Ascending aorta (tissue), 2 donors: ENCODE measurements around the gene CNOT1. TPM values are rescaled to one million over a fixed set of nuclear protein-coding genes. Genes with fewer than 3 reads are reported as not detected.
A peak's percentile ranks its signal among the peaks of the same experiment; 100 is the strongest.
"Not testable (repeated sequence)": the region's sequence is repeated elsewhere in the genome, so short reads cannot be mapped to it uniquely, and the experiment has no call there.

Experiments used
- DNase-seq, 2 donors: peaks; one replicate each; pipeline ENCODE4 v3.0.0-alpha.2; 2019; ENCODE audit warnings: low spot score in 2 of 2
- H3K27ac ChIP-seq, 2 donors: fragments of 200-600 bp; sonication (generic); one replicate each; pipeline ENCODE4 v1.5.1; 2016 to 2017; ENCODE audit warnings: mild to moderate bottlenecking in 1 of 2
- H3K27me3 ChIP-seq: fragments of 200-600 bp; sonication (generic); one replicate; pipeline ENCODE4 v1.5.1; 2017
- H3K36me3 ChIP-seq, 2 donors: fragments of 200-600 bp; sonication (generic); one replicate each; pipeline ENCODE4 v1.5.1; 2016
- H3K4me1 ChIP-seq, 2 donors: fragments of 200-600 bp; sonication (generic); one replicate each; pipeline ENCODE4 v1.5.1; 2016 to 2017; ENCODE audit warnings: mild to moderate bottlenecking in 1 of 2
- H3K4me3 ChIP-seq, 2 donors: fragments of 200-600 bp; sonication (generic); one replicate each; pipeline ENCODE4 v1.5.1; 2016 to 2017; ENCODE audit warnings: mild to moderate bottlenecking in 1 of 2
- H3K9me3 ChIP-seq, 2 donors: fragments of 200-600 bp; sonication (generic); one replicate each; pipeline ENCODE4 v1.5.1; 2016
- intact Hi-C: fragments of 100-400 bp; cut with DNase I; formaldehyde crosslinking; loops from one replicate; pipeline ENCODE4 v1.15.1; 2023
- total RNA-seq: library from RNA; depleted of rRNA; stranded (reverse); fragments of >200 nt; gene quantifications from one replicate; pipeline ENCODE4 v1.1.0, GENCODE V29; 2016
- TF ChIP-seq, protein P1 (sequence below), 3 experiments: fragments of 200-600 bp in 2 of 3; fragments of 450-650 bp in 1 of 3; sonication (generic) in 2 of 3; IDR thresholded peaks; one replicate each; pipeline ENCODE4 v1.5.1; 2016 to 2019; ENCODE audit warnings: antibody characterized with exemption in 3 of 3, mild to moderate bottlenecking in 1 of 3, moderate library complexity in 1 of 3

The CNOT1 gene
- total RNA-seq, 1 donor from 2014 or later, result 324 TPM

DNA sequence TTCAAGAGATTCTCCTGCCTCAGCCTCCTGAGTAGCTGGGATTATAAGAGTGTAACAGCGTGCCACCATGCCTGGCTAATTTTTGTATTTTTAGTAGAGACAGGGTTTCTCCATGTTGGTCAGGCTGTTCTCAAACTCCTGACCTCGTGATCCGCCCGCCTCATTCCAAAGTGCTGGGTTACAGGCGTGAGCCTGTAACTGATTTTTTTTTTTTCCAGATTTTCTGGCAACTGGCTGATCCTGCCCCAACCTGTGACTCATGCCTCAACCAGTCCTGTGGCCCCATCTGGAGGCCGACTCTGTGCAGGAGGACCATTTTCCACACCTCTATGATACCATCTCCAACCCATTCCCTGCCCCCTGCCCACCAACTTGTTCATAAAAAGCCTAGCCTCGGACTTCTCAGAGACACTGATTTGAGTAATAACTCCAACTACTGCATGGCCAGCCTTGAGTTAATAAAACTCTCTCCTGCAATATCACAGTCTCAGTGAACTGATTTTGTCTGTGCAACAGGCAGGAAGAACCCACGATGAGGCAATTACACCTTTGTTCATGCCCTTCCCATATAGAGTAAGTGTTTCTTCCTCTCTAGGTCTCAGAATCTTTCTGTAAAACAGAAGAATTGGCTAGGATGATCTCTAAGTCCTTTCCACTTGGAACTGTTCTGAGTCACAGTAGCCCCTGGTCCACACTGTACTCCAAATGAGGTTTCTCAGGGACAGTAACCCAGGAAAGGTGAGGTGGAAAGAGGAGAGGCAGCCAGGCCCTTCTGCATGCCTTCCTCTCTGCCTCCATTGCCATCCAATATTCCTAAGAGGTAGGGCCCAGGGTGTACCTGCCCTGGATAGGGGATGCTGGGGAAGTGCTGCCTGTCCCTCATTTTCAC is 8.8 kb upstream of the CNOT1 start:
- H3K4me3 ChIP-seq, result no peak overlapping the region
- DNase-seq, result no peak
- no peaks in the 10 kb centered on the region for H3K4me1 ChIP-seq
- H3K27me3 ChIP-seq, result no peaks in the 10 kb centered on the region
- TF ChIP-seq, protein P1, sequence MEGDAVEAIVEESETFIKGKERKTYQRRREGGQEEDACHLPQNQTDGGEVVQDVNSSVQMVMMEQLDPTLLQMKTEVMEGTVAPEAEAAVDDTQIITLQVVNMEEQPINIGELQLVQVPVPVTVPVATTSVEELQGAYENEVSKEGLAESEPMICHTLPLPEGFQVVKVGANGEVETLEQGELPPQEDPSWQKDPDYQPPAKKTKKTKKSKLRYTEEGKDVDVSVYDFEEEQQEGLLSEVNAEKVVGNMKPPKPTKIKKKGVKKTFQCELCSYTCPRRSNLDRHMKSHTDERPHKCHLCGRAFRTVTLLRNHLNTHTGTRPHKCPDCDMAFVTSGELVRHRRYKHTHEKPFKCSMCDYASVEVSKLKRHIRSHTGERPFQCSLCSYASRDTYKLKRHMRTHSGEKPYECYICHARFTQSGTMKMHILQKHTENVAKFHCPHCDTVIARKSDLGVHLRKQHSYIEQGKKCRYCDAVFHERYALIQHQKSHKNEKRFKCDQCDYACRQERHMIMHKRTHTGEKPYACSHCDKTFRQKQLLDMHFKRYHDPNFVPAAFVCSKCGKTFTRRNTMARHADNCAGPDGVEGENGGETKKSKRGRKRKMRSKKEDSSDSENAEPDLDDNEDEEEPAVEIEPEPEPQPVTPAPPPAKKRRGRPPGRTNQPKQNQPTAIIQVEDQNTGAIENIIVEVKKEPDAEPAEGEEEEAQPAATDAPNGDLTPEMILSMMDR (IDR thresholded peaks at IDR 0.05), result peak in 1 of 3 experiments; percentile 22
- no peak overlapping the region for H3K27ac ChIP-seq
- intact Hi-C loops, result no loop called here
- H3K36me3 ChIP-seq, result no peaks in the 10 kb centered on the region
- H3K9me3 ChIP-seq, result no peaks in the 10 kb centered on the region

DNA sequence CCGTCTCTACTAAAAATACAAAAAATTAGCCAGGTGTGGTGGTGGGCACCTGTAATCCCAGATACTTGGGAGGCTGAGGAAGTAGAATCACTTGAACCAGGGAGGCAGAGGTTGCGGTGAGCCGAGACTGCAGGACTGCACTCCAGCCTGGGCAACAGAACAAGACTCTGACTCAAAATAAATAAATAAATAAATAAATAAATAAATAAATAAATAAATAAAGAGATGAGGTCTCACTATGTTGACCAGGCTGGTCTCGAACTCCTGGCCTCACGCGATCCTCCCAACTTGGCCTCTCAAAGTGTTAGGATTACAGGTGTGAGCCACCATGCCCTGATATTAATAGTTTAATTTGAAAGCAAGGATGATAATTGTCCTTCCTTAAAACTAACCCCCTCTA is 7.4 kb upstream of the CNOT1 start:
- H3K4me3 ChIP-seq, DNase-seq, H3K27ac ChIP-seq, H3K36me3 ChIP-seq, intact Hi-C loops, H3K27me3 ChIP-seq, H3K9me3 ChIP-seq, H3K4me1 ChIP-seq: not testable (repeated sequence)

DNA sequence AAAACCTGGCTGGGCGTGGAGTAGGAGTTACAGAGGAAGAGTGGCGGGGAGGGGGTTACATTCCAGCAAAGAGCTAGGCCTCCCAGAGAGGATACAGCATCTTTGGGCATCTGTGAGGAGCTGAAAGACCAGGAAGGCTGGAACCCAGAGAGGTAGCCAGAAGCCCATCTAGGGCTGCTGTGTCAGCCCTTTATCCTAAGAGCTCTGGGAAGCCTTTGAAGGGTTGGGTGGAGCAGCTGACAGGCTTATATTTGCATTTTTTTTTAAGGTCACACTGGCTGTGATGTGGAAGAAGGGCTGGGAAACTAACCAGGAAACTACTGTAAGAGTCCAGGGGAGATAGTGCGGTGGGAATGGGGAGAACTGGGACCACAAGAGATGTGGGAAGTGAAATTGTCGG is 6.8 kb upstream of the CNOT1 start:
- no peaks in the 10 kb centered on the region for H3K9me3 ChIP-seq
- H3K27ac ChIP-seq, result no peak overlapping the region
- H3K4me3 ChIP-seq, result no peak overlapping the region
- no peaks in the 10 kb centered on the region for H3K36me3 ChIP-seq
- DNase-seq, result no peak
- H3K4me1 ChIP-seq, result no peaks in the 10 kb centered on the region
- intact Hi-C loops, result no loop called here
- TF ChIP-seq, protein P1 (IDR thresholded peaks at IDR 0.05), result no peak
- no peaks in the 10 kb centered on the region for H3K27me3 ChIP-seq

DNA sequence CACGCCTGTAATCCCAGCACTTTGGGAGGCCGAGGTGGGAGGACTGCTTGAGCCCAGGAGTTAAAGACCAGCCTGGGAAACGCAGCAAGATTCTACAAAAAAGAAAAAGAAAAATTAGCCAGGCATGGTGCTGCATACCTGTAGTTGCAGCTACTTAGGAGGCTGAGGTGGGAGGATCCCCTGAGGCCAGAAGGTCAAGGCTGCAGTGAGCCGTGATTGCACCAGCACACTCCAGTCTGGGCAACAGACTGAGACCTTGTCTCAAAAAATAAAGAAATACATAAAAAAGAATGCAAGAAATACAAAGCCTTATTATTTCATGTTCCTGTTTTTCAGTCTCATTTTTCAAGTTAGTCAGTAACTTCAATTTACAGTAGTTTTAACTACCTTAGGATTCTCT is 5.9 kb upstream of the CNOT1 start:
- DNase-seq, result no peak
- H3K9me3 ChIP-seq, result no peaks in the 10 kb centered on the region
- no peaks in the 10 kb centered on the region for H3K4me1 ChIP-seq
- no peak overlapping the region for H3K27ac ChIP-seq
- no peaks in the 10 kb centered on the region for H3K36me3 ChIP-seq
- TF ChIP-seq, protein P1 (IDR thresholded peaks at IDR 0.05), result no peak
- H3K4me3 ChIP-seq, result no peak overlapping the region
- intact Hi-C loops, result no loop called here
- H3K27me3 ChIP-seq, result no peaks in the 10 kb centered on the region

DNA sequence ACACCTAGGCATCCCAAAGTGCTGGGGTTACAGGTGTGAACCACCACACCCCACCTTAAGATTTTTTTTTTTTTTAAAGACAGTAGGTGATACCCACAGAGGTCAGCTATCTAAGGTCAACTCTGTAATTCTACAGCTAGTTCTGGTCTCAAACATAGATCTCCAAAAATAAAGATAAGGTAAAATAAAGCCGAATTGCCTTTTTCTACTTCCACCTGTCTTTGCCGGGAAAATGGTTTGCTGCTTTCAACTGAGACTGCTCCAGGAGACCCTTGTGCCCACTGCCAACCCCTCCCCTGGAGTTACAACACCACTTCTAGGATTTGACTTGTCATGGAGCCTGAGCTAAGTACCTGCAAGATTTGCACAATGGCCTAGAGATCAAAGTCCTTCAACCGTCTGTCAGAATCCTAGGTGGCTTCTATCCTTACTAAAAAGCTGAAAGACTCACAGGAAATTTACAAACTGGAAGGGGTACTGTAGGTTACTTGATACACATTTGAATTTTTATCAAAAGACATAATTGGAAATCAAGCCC is 4.7 kb upstream of the CNOT1 start:
- no peaks in the 10 kb centered on the region for H3K4me1 ChIP-seq
- no peak overlapping the region for H3K27ac ChIP-seq
- no peak overlapping the region for H3K4me3 ChIP-seq
- no peak for DNase-seq
- TF ChIP-seq, protein P1 (IDR thresholded peaks at IDR 0.05), result no peak
- no peaks in the 10 kb centered on the region for H3K36me3 ChIP-seq
- no peaks in the 10 kb centered on the region for H3K9me3 ChIP-seq
- H3K27me3 ChIP-seq, result no peaks in the 10 kb centered on the region
- intact Hi-C loops, result loop anchor here (5.0 kb wide), 2 partner anchors 137 to 242 kb away; partner anchors contain the start of gene GINS3
